Measurements from ENCODE around the gene KCTD3. TPM values are rescaled to one million over a fixed set of nuclear protein-coding genes. Genes with fewer than 3 reads are reported as not detected.

The KCTD3 gene
- total RNA-seq, 4 donors from 2014 or later, result 68.5 to 125 (median 100) TPM

GRCh38 chr1:215647738-215648137, 80.6 kb downstream of the KCTD3 start:
- H3K27me3 ChIP-seq, result no peaks in the 10 kb centered on the region
- H3K27ac ChIP-seq, result no peak overlapping the region
- no peaks in the 10 kb centered on the region for H3K4me1 ChIP-seq
- no peaks in the 10 kb centered on the region for H3K9me3 ChIP-seq
- DNase-seq, result no peak
- H3K4me3 ChIP-seq, result no peak overlapping the region
- no peak for TF ChIP-seq CTCF (IDR thresholded peaks at IDR 0.05)
- TF ChIP-seq POLR2A (IDR thresholded peaks at IDR 0.05), result no peak
- no peaks in the 10 kb centered on the region for H3K36me3 ChIP-seq

GRCh38 chr1:215648957-215649356, 81.9 kb downstream of the KCTD3 start:
- DNase-seq, result no peak
- Histone ChIP-seq H3K9me3 (no peaks in the 10 kb centered on the region), H3K27me3 (no peaks in the 10 kb centered on the region), H3K4me1 (no peaks in the 10 kb centered on the region), H3K4me3 (no peak overlapping the region), H3K36me3 (no peaks in the 10 kb centered on the region), H3K27ac (no peak overlapping the region)
- no peak for TF ChIP-seq POLR2A (IDR thresholded peaks at IDR 0.05)
- TF ChIP-seq CTCF (IDR thresholded peaks at IDR 0.05), result no peak

- DNase-seq, result no peak
- no peaks in the 10 kb centered on the region for H3K27me3 ChIP-seq
- H3K4me1 ChIP-seq, result no peaks in the 10 kb centered on the region
- H3K27ac ChIP-seq, result no peak overlapping the region
- TF ChIP-seq CTCF (IDR thresholded peaks at IDR 0.05), result no peak
- TF ChIP-seq POLR2A (IDR thresholded peaks at IDR 0.05), result no peak
- H3K4me3 ChIP-seq, result no peak overlapping the region
- H3K9me3 ChIP-seq, result no peaks in the 10 kb centered on the region
- H3K36me3 ChIP-seq, result no peaks in the 10 kb centered on the region
Measured at GRCh38 chr1:215650446-215651149, 83.5 kb downstream of the KCTD3 start.

- TF ChIP-seq CTCF (IDR thresholded peaks at IDR 0.05), result no peak
- no peak for TF ChIP-seq POLR2A (IDR thresholded peaks at IDR 0.05)
- no peaks in the 10 kb centered on the region for H3K9me3 ChIP-seq
- no peak overlapping the region for H3K27ac ChIP-seq
- DNase-seq, result no peak
- no peak overlapping the region for H3K4me3 ChIP-seq
- no peaks in the 10 kb centered on the region for H3K27me3 ChIP-seq
- no peaks in the 10 kb centered on the region for H3K36me3 ChIP-seq
- H3K4me1 ChIP-seq, result no peaks in the 10 kb centered on the region
Measured at GRCh38 chr1:215651867-215652266, 84.8 kb downstream of the KCTD3 start.

- H3K9me3 ChIP-seq, result no peaks in the 10 kb centered on the region
- H3K4me1 ChIP-seq, result no peaks in the 10 kb centered on the region
- no peaks in the 10 kb centered on the region for H3K36me3 ChIP-seq
- TF ChIP-seq POLR2A (IDR thresholded peaks at IDR 0.05) (no peak), CTCF (IDR thresholded peaks at IDR 0.05) (no peak)
- DNase-seq, result no peak
- H3K27me3 ChIP-seq, result no peaks in the 10 kb centered on the region
- no peak overlapping the region for H3K4me3 ChIP-seq
- H3K27ac ChIP-seq, result no peak overlapping the region
Measured at GRCh38 chr1:215652371-215652770, 85.3 kb downstream of the KCTD3 start.

- no peak for TF ChIP-seq CTCF (IDR thresholded peaks at IDR 0.05)
- TF ChIP-seq POLR2A (IDR thresholded peaks at IDR 0.05), result no peak
- Histone ChIP-seq H3K4me1 (no peaks in the 10 kb centered on the region), H3K4me3 (no peak overlapping the region), H3K27me3 (no peaks in the 10 kb centered on the region), H3K36me3 (no peaks in the 10 kb centered on the region), H3K9me3 (no peaks in the 10 kb centered on the region), H3K27ac (no peak overlapping the region)
- no peak for DNase-seq
Measured at GRCh38 chr1:215657047-215657446, 89.9 kb downstream of the KCTD3 start.
